CD4-positive, alpha-beta memory T cell (primary cell): ENCODE data around the gene MICAL2. TPM values are rescaled to one million over a fixed set of nuclear protein-coding genes. Genes with fewer than 3 reads are reported as not detected.
A peak's percentile ranks its signal among the peaks of the same experiment; 100 is the strongest.

Experiments used
- CTCF ChIA-PET: fragments of 350-600 bp; sonication (Branson Sonifier 250); formaldehyde crosslinking; loops from one replicate; lab custom pipeline; 2021; ENCODE audit warnings: inconsistent platforms; ENCODE audit not compliant: partially characterized antibody; lab: Charles Lee
- POLR2A ChIA-PET: fragments of 350-600 bp; sonication (Branson Sonifier 250); formaldehyde crosslinking; loops from one replicate; lab custom pipeline; 2021; ENCODE audit not compliant: partially characterized antibody; lab: Charles Lee
- DNase-seq, 5 donors: peaks; one replicate each; pipeline versions ENCODE4 v3.0.0 to v3.0.0-alpha.2; 2020 to 2022; ENCODE audit warnings: mixed read lengths in 1 of 5
- H3K27ac ChIP-seq: one replicate; pipeline ENCODE4 v1.7.0; 2013; ENCODE audit warnings: low read depth, low read length
- H3K27me3 ChIP-seq: 2 replicates; pipeline ENCODE4 v1.7.0; 2013; ENCODE audit warnings: mild to moderate bottlenecking, low read length, moderate library complexity; ENCODE audit not compliant: insufficient read depth
- H3K36me3 ChIP-seq: 2 replicates; pipeline ENCODE4 v1.7.0; 2013; ENCODE audit warnings: mild to moderate bottlenecking, low read length, moderate library complexity; ENCODE audit not compliant: insufficient read depth
- H3K4me1 ChIP-seq: 2 replicates; pipeline ENCODE4 v1.7.0; 2013; ENCODE audit warnings: mild to moderate bottlenecking, low read length, moderate library complexity; ENCODE audit not compliant: insufficient read depth
- H3K4me3 ChIP-seq, 2 donors: one replicate each; pipeline ENCODE4 v1.7.0; 2013; ENCODE audit warnings: low read length in 2 of 2, mild to moderate bottlenecking in 1 of 2
- H3K9me3 ChIP-seq, 2 donors: one replicate each; pipeline ENCODE4 v1.7.0; 2013; ENCODE audit warnings: low read length in 2 of 2, control low read depth in 1 of 2; ENCODE audit not compliant: control insufficient read depth in 1 of 2
- H3K27ac Mint-ChIP-seq, 7 donors: one replicate each; pipeline ENCODE4 v1.8.0; 2020 to 2021; ENCODE audit warnings: mixed read lengths in 7 of 7, mild to moderate bottlenecking in 6 of 7, inconsistent platforms in 3 of 7, moderate library complexity in 3 of 7
- H3K27me3 Mint-ChIP-seq, 2 donors: one replicate each; pipeline ENCODE4 v1.8.0; 2020 to 2021; ENCODE audit warnings: mixed read lengths in 2 of 2
- H3K36me3 Mint-ChIP-seq, 2 donors: one replicate each; pipeline ENCODE4 v1.8.0; 2020 to 2021; ENCODE audit warnings: mixed read lengths in 2 of 2, inconsistent platforms in 1 of 2, mild to moderate bottlenecking in 1 of 2
- H3K4me1 Mint-ChIP-seq, 4 donors: one replicate each; pipeline ENCODE4 v1.8.0; 2020 to 2021; ENCODE audit warnings: mixed read lengths in 4 of 4, mild to moderate bottlenecking in 1 of 4
- H3K4me3 Mint-ChIP-seq, 8 donors: one replicate each; pipeline ENCODE4 v1.8.0; 2020 to 2021; ENCODE audit warnings: mixed read lengths in 8 of 8, mild to moderate bottlenecking in 7 of 8, moderate library complexity in 6 of 8, inconsistent platforms in 3 of 8
- H3K9me3 Mint-ChIP-seq, 8 donors: one replicate each; pipeline ENCODE4 v1.8.0; 2020 to 2021; ENCODE audit warnings: mixed read lengths in 8 of 8, mild to moderate bottlenecking in 5 of 8, inconsistent platforms in 3 of 8, moderate library complexity in 1 of 8
- intact Hi-C: fragments of 100-400 bp; cut with micrococcal nuclease; formaldehyde crosslinking; loops from one replicate; pipeline ENCODE4 v1.15.1; 2023
- polyA plus RNA-seq, 2 donors: library from polyadenylated mRNA; unstranded; fragments of 300-500 nt; fragmentation: Illumina TruSeq; gene quantifications; one replicate each; pipeline ENCODE4 v1.2.3, GENCODE V29; 2021
- total RNA-seq, 2 experiments: library from RNA; stranded (reverse); gene quantifications; one replicate each; pipeline ENCODE4 v1.2.3, GENCODE V29; 2021

MICAL2 gene
- total and polyA plus RNA-seq, 4 experiments from 2014 or later = 10.9 to 38.8 (median 28.2) TPM

- peak overlapping the region in 2 of 7 donors; percentile 35 to 57 for H3K27ac Mint-ChIP-seq
- no peak overlapping the region for H3K4me3 Mint-ChIP-seq
- Histone ChIP-seq H3K4me3 (no peak overlapping the region), H3K27me3 (no peaks in the 10 kb centered on the region), H3K9me3 (no peaks in the 10 kb centered on the region), H3K36me3 (peaks cover 23% of the 10 kb centered on the region), H3K4me1 (peaks cover 46% of the 10 kb centered on the region), H3K27ac (no peak overlapping the region)
- intact Hi-C loops = loop anchor here (5.0 kb wide), 1 partner anchor 108 kb away; the partner anchor contains the start of gene MICAL2
- H3K36me3 Mint-ChIP-seq = peaks cover 46 to 57% of the 10 kb centered on the region in 2 donors
- H3K9me3 Mint-ChIP-seq = no peaks in the 10 kb centered on the region
- ChIA-PET POLR2A (interaction anchor here (0.9 to 11.3 kb wide), 3 partner anchors 16 to 132 kb away, joined by 3 to 251 read pairs (median 4); no protein-coding TSS in a partner anchor), CTCF (interaction anchor here (0.9 to 1.6 kb wide), 3 partner anchors 16 to 21 kb away, joined by 3 to 4 read pairs (median 3); no protein-coding TSS in a partner anchor)
- no peaks in the 10 kb centered on the region for H3K27me3 Mint-ChIP-seq
- H3K4me1 Mint-ChIP-seq = peaks cover 40 to 49% (median 44%) of the 10 kb centered on the region in 4 donors
- no peak for DNase-seq
Observed at GRCh38 chr11:12220305-12220704, 109.9 kb downstream of the MICAL2 start.

GRCh38 chr11:12221051-12221535 is 110.7 kb downstream of the MICAL2 start:
- H3K4me3 ChIP-seq = no peak overlapping the region
- Mint-ChIP-seq H3K27ac (peak overlapping the region in 5 of 7 donors; percentile 65 to 93 (median 74)), H3K27me3 (no peaks in the 10 kb centered on the region), H3K9me3 (no peaks in the 10 kb centered on the region), H3K36me3 (peaks cover 42 to 49% of the 10 kb centered on the region in 2 donors), H3K4me1 (peaks cover 41 to 57% (median 47%) of the 10 kb centered on the region in 4 donors), H3K4me3 (peak overlapping the region in 5 of 8 donors; percentile 1 to 49 (median 23))
- ChIA-PET CTCF (interaction anchor here (1.2 to 4.4 kb wide), 3 partner anchors 17 to 27 kb away, joined by 3 to 28 read pairs (median 3); no protein-coding TSS in a partner anchor), POLR2A (interaction anchor here (0.9 to 11.3 kb wide), 3 partner anchors 15 to 133 kb away, joined by 3 to 251 read pairs (median 4); no protein-coding TSS in a partner anchor)
- no peaks in the 10 kb centered on the region for H3K9me3 ChIP-seq
- intact Hi-C loops = loop anchor here (5.0 kb wide), 1 partner anchor 109 kb away; the partner anchor contains the start of gene MICAL2
- H3K36me3 ChIP-seq = peaks cover 22% of the 10 kb centered on the region
- H3K4me1 ChIP-seq = peaks cover 49% of the 10 kb centered on the region
- DNase-seq = no peak
- no peak overlapping the region for H3K27ac ChIP-seq
- H3K27me3 ChIP-seq = no peaks in the 10 kb centered on the region

DNA sequence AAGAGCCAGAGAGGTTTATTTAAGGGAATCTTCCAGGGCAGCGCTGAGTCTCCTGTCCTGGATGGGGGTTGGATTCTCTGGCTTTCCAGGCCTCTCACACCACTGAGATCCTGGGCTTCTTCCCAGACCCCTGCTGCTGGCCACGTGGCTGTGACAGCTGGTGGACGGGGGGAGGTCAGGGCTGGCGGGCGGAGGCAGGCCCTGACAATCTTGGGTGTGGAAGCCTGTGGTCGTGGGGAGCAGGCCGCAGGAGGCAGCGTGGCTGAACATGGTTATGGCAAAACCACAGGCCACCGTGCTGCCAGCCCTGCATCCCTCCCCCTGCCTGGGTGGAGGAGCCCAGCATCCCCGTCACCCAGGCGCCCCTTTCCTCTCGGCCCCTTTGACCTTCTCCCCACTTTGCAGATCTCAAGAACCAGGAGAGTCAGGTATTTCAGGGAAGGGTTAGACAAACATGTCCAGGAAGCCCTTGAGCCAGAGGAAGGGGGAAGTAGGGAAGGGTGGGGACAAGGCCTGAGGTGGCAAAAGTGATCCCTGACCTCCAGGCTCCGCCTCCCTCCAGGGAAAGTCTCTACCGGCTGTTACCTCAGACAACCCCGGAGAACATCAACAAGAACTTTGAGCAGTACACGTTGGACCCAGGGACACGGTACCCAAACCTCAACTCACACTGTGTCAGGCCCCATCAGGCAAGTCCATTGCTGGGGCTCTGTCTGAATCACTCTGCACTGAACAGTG is 111.8 kb downstream of the MICAL2 start:
- Histone ChIP-seq H3K9me3 (no peaks in the 10 kb centered on the region), H3K27ac (peak overlapping the region; percentile 60), H3K4me3 (no peak overlapping the region), H3K27me3 (no peaks in the 10 kb centered on the region), H3K36me3 (peaks cover 19% of the 10 kb centered on the region), H3K4me1 (peaks cover 49% of the 10 kb centered on the region)
- H3K4me1 Mint-ChIP-seq = peaks cover 41 to 59% (median 50%) of the 10 kb centered on the region in 4 donors
- H3K27me3 Mint-ChIP-seq = no peaks in the 10 kb centered on the region
- POLR2A ChIA-PET = interaction anchor here (1.3 to 11.3 kb wide), 3 partner anchors 14 to 1413 kb away, joined by 3 to 251 read pairs (median 54); partner anchors contain the start of gene EIF4G2
- H3K9me3 Mint-ChIP-seq = no peaks in the 10 kb centered on the region
- CTCF ChIA-PET = interaction anchor here (1.2 to 5.6 kb wide), 4 partner anchors 14 to 123 kb away, joined by 3 to 81 read pairs (median 30); no protein-coding TSS in a partner anchor
- peak overlapping the region in 6 of 8 donors; percentile 10 to 87 (median 40) for H3K4me3 Mint-ChIP-seq
- peaks cover 45 to 46% of the 10 kb centered on the region in 2 donors for H3K36me3 Mint-ChIP-seq
- DNase-seq = no peak
- peak overlapping the region; percentile 69 to 99 (median 97) for H3K27ac Mint-ChIP-seq
- intact Hi-C loops = loop anchor here (5.0 kb wide), 1 partner anchor 110 kb away; the partner anchor contains the start of gene MICAL2

DNA sequence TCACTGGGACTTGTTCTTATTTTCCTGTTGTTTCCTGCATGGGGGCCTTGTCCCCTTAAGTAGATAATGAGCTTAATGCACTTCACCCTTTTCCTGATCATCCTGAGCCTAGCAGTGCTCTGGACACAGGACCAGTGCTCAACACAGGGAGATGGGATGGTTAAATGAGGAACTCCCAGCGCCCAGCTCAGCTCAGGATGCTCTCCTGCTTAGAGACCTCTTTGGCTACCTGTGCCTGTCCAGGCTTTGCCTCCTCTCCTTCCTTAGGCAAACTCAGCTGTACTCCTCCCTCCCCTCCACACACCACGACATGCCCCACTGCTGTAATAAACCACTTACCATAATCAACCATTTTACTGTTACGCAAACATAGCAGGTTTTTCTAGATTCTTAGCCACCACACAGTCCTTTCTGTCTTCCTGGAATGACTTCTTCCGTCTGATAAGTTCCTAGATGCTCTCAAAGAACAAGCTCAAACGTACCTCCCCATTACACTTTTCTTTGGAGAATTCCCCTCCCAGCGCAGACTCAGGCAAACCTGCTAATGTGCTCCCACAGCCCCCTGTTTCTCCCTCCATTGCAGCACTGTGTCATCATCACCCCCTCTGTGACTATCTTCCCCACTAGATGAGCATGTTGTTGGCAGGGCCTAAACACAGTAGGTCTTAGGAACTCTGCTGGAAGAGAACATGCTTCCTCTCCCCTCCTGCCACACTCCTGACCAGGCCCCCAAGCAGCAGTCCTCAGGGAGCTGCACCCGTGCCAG is 113.6 kb downstream of the MICAL2 start:
- DNase-seq = peak in 4 of 5 donors; percentile 19 to 51 (median 24)
- Histone ChIP-seq H3K4me1 (peaks cover 49% of the 10 kb centered on the region), H3K36me3 (peaks cover 22% of the 10 kb centered on the region), H3K9me3 (no peaks in the 10 kb centered on the region), H3K27ac (peak overlapping the region; percentile 60), H3K4me3 (peak overlapping the region; percentile 30 to 48), H3K27me3 (no peaks in the 10 kb centered on the region)
- peaks cover 41 to 64% (median 52%) of the 10 kb centered on the region in 4 donors for H3K4me1 Mint-ChIP-seq
- peaks cover 40 to 47% of the 10 kb centered on the region in 2 donors for H3K36me3 Mint-ChIP-seq
- peak overlapping the region; percentile 73 to 87 (median 78) for H3K4me3 Mint-ChIP-seq
- intact Hi-C loops = loop anchor here (1.0 to 5.0 kb wide), 3 partner anchors 12 to 112 kb away; partner anchors contain the start of gene MICAL2
- H3K27ac Mint-ChIP-seq = peak overlapping the region; percentile 93 to 99 (median 97)
- ChIA-PET CTCF (interaction anchor here (0.6 to 5.6 kb wide), 20 partner anchors 9 to 1918 kb away, joined by 3 to 81 read pairs (median 6); no protein-coding TSS in a partner anchor), POLR2A (interaction anchor here (0.8 to 11.3 kb wide), 21 partner anchors 9 to 1415 kb away, joined by 3 to 251 read pairs (median 6); partner anchors contain the start of genes EIF4G2 and MICAL2)
- no peaks in the 10 kb centered on the region for H3K27me3 Mint-ChIP-seq
- no peaks in the 10 kb centered on the region for H3K9me3 Mint-ChIP-seq

DNA sequence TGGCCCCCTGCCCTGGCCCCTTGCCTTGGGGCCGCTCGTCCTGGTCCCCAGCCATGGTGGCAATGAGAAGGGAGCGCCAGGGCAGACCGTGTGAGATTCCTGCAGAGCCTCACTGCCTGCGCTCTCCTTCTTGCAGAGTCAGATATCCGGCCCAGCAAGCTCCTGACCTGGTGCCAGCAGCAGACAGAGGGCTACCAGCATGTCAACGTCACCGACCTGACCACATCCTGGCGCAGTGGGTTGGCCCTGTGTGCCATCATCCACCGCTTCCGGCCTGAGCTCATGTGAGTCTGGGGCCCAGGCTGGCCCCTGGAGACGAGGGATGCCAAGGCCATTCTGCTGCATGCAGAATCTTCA is 114.1 kb downstream of the MICAL2 start:
- H3K4me1 ChIP-seq = peaks cover 49% of the 10 kb centered on the region
- Mint-ChIP-seq H3K27me3 (no peaks in the 10 kb centered on the region), H3K4me1 (peaks cover 41 to 64% (median 52%) of the 10 kb centered on the region in 4 donors), H3K4me3 (peak overlapping the region; percentile 73 to 87 (median 78)), H3K36me3 (peaks cover 36 to 43% of the 10 kb centered on the region in 2 donors), H3K9me3 (no peaks in the 10 kb centered on the region), H3K27ac (peak overlapping the region; percentile 93 to 99 (median 97))
- ChIA-PET CTCF (interaction anchor here (0.6 to 5.6 kb wide), 18 partner anchors 9 to 1918 kb away, joined by 3 to 81 read pairs (median 5); no protein-coding TSS in a partner anchor), POLR2A (interaction anchor here (0.7 to 11.3 kb wide), 20 partner anchors 9 to 1416 kb away, joined by 3 to 251 read pairs (median 6); partner anchors contain the start of genes EIF4G2 and MICAL2)
- intact Hi-C loops = loop anchor here (1.0 to 5.0 kb wide), 3 partner anchors 12 to 112 kb away; partner anchors contain the start of gene MICAL2
- peak overlapping the region; percentile 60 for H3K27ac ChIP-seq
- DNase-seq = peak; percentile 88 to 94 (median 90)
- H3K36me3 ChIP-seq = peaks cover 20% of the 10 kb centered on the region
- no peaks in the 10 kb centered on the region for H3K9me3 ChIP-seq
- H3K4me3 ChIP-seq = peak overlapping the region; percentile 30 to 48
- H3K27me3 ChIP-seq = no peaks in the 10 kb centered on the region
